ENCODE data around the gene WIPF1. TPM values are rescaled to one million over a fixed set of nuclear protein-coding genes. Genes with fewer than 3 reads are reported as not detected.

The WIPF1 gene
- total RNA-seq, 1 experiment from 2014 or later = 0.59 TPM

DNA sequence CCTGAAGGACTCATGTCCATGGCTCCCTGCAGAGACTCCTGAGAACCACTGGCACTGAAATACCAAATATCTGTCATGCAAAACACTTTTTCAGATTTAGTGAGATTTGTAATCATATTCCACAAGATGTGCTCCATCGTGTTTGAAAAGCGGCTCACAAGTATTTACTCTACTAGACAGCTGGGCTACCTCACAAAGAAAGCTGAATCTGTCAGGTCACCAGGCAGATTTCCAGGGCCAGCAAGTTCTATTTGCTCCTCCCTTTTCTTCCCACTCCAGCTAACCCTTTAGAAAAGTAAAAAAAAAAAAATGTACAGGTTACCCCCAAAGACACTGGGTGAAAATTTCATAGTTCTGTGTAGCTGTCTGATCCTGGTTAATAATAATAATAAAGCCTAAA, 22.9 kb downstream of the WIPF1 start:
- H4K20me1 ChIP-seq (ENCODE audit: insufficient read depth) = no peaks in the 10 kb centered on the region
- H3K4me1 ChIP-seq (ENCODE audit: control insufficient read depth in 1 of 2, insufficient read depth in 2 of 2, low read length in 2 of 2) = no peaks in the 10 kb centered on the region
- no peaks in the 10 kb centered on the region for H3K9me2 ChIP-seq (ENCODE audit: insufficient read depth)
- no peaks in the 10 kb centered on the region for H3K9me3 ChIP-seq (ENCODE audit: control insufficient read depth in 1 of 2, insufficient read depth in 1 of 2, low read depth in 1 of 2, low read length in 2 of 2)
- no peak overlapping the region for H2AFZ ChIP-seq (ENCODE audit: low read depth, low read length, poor library complexity, severe bottlenecking)
- TF ChIP-seq EGR1 (IDR thresholded peaks at IDR 0.05; ENCODE audit: low read depth) (no peak), POLR2AphosphoS5 (IDR thresholded peaks at IDR 0.05; ENCODE audit: low read depth, low read length) (no peak), FOSL1 (IDR thresholded peaks at IDR 0.05; ENCODE audit: low read depth) (no peak), ELF1 (IDR thresholded peaks at IDR 0.05; ENCODE audit: borderline replicate concordance, low read depth) (no peak), YY1 (IDR thresholded peaks at IDR 0.05; ENCODE audit: extremely low read depth, insufficient replicate concordance, low read depth, low read length) (no peak), SP1 (IDR thresholded peaks at IDR 0.05; ENCODE audit: low read depth) (no peak), EZH2 (IDR thresholded peaks at IDR 0.05) (no peak), ZNF274 (IDR thresholded peaks at IDR 0.05; ENCODE audit: low read depth, low read length) (no peak), JUND (IDR thresholded peaks at IDR 0.05) (no peak), ZBTB33 (IDR thresholded peaks at IDR 0.05; ENCODE audit: extremely low read depth, insufficient replicate concordance, low read length) (no peak), ZFX (IDR thresholded peaks at IDR 0.05) (no peak), SRF (IDR thresholded peaks at IDR 0.05; ENCODE audit: low read depth) (no peak), ATF3 (IDR thresholded peaks at IDR 0.05) (no peak), CEBPB (IDR thresholded peaks at IDR 0.05; ENCODE audit: low read depth) (no peak), TCF7L2 (IDR thresholded peaks at IDR 0.05; ENCODE audit: borderline replicate concordance, extremely low read depth, insufficient read depth, insufficient read length) (no peak), SIN3A (IDR thresholded peaks at IDR 0.05; ENCODE audit: low read depth) (no peak), CBX3 (IDR thresholded peaks at IDR 0.05; ENCODE audit: low read depth) (no peak), POLR2A (IDR thresholded peaks at IDR 0.05; ENCODE audit: borderline replicate concordance, extremely low read depth, insufficient read depth, insufficient read length) (no peak)
- TF ChIP-seq, protein P1, sequence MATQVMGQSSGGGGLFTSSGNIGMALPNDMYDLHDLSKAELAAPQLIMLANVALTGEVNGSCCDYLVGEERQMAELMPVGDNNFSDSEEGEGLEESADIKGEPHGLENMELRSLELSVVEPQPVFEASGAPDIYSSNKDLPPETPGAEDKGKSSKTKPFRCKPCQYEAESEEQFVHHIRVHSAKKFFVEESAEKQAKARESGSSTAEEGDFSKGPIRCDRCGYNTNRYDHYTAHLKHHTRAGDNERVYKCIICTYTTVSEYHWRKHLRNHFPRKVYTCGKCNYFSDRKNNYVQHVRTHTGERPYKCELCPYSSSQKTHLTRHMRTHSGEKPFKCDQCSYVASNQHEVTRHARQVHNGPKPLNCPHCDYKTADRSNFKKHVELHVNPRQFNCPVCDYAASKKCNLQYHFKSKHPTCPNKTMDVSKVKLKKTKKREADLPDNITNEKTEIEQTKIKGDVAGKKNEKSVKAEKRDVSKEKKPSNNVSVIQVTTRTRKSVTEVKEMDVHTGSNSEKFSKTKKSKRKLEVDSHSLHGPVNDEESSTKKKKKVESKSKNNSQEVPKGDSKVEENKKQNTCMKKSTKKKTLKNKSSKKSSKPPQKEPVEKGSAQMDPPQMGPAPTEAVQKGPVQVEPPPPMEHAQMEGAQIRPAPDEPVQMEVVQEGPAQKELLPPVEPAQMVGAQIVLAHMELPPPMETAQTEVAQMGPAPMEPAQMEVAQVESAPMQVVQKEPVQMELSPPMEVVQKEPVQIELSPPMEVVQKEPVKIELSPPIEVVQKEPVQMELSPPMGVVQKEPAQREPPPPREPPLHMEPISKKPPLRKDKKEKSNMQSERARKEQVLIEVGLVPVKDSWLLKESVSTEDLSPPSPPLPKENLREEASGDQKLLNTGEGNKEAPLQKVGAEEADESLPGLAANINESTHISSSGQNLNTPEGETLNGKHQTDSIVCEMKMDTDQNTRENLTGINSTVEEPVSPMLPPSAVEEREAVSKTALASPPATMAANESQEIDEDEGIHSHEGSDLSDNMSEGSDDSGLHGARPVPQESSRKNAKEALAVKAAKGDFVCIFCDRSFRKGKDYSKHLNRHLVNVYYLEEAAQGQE (IDR thresholded peaks at IDR 0.05; ENCODE audit: low read depth) = no peak
- TF ChIP-seq, protein P2, sequence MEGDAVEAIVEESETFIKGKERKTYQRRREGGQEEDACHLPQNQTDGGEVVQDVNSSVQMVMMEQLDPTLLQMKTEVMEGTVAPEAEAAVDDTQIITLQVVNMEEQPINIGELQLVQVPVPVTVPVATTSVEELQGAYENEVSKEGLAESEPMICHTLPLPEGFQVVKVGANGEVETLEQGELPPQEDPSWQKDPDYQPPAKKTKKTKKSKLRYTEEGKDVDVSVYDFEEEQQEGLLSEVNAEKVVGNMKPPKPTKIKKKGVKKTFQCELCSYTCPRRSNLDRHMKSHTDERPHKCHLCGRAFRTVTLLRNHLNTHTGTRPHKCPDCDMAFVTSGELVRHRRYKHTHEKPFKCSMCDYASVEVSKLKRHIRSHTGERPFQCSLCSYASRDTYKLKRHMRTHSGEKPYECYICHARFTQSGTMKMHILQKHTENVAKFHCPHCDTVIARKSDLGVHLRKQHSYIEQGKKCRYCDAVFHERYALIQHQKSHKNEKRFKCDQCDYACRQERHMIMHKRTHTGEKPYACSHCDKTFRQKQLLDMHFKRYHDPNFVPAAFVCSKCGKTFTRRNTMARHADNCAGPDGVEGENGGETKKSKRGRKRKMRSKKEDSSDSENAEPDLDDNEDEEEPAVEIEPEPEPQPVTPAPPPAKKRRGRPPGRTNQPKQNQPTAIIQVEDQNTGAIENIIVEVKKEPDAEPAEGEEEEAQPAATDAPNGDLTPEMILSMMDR (IDR thresholded peaks at IDR 0.05 in 2 of 3, conservative IDR thresholded peaks at IDR 0.05 in 1 of 3; ENCODE audit: borderline replicate concordance in 1 of 3, insufficient read depth in 1 of 3, low read depth in 2 of 3, low read length in 2 of 3) = no peak
- no peaks in the 10 kb centered on the region for H3K36me3 ChIP-seq (ENCODE audit: control insufficient read depth in 1 of 2, insufficient read depth in 2 of 2, low read length in 2 of 2)
- H3K9ac ChIP-seq (ENCODE audit: low read length) = no peak overlapping the region
- DNase-seq (ENCODE audit: low read depth, low spot score) = no peak
- H3K4me2 ChIP-seq (ENCODE audit: low read length) = no peak overlapping the region
- no TSS peak for BruUV-seq (replicated peaks)
- no peak overlapping the region for H3K4me3 ChIP-seq (replicated peaks in 1 of 2; ENCODE audit: low read depth in 1 of 2, low read length in 2 of 2)
- H3K27me3 ChIP-seq (ENCODE audit: insufficient read depth, low read length) = no peaks in the 10 kb centered on the region
- intact Hi-C loops (cut with micrococcal nuclease) = no loop called here
- ChIA-PET RAD21 (ENCODE audit: low non-redundant PET in 1 of 2, low total read pairs in 2 of 2, uncharacterized antibody in 2 of 2, unreplicated experiment in 2 of 2) (no interaction called here), CTCF (no interaction called here), POLR2A (no interaction called here)
- ATAC-seq = no peak
- no peaks in the 10 kb centered on the region for H3K79me2 ChIP-seq (ENCODE audit: insufficient read depth, low read length)
- no peak overlapping the region for H3K27ac ChIP-seq (ENCODE audit: low read depth, low read length)

All from HCT116 (cell line).